GM06990 (cell line): ENCODE results near the gene LSR.
"Not testable (repeated sequence)": the region's sequence is repeated elsewhere in the genome, so short reads cannot be mapped to it uniquely, and the experiment has no call there.

Experiments
- DNase-seq: peaks from one replicate; pipeline ENCODE4 v3.0.0-alpha.2; 2011; ENCODE audit not compliant: insufficient read length; ENCODE audit errors: extremely low read depth
- H3K27me3 ChIP-seq: replicated peaks from 2 replicates; pipeline ENCODE4 v1.6.0; 2011; ENCODE audit warnings: low read length; ENCODE audit not compliant: control insufficient read depth, insufficient read depth
- H3K36me3 ChIP-seq: 2 replicates; pipeline ENCODE4 v1.5.1; 2011; ENCODE audit warnings: low read length; ENCODE audit not compliant: control insufficient read depth, insufficient read depth
- H3K4me3 ChIP-seq: replicated peaks from 2 replicates; pipeline ENCODE4 v1.5.1; 2011; ENCODE audit warnings: low read depth, mild to moderate bottlenecking, control low read depth, low read length
- CTCF ChIP-seq: IDR thresholded peaks from 2 replicates; pipeline ENCODE4 v1.5.1; 2011; ENCODE audit warnings: low read length, control low read depth, mild to moderate bottlenecking, inconsistent platforms; ENCODE audit not compliant: insufficient read depth, poor library complexity, severe bottlenecking

LSR gene

DNA sequence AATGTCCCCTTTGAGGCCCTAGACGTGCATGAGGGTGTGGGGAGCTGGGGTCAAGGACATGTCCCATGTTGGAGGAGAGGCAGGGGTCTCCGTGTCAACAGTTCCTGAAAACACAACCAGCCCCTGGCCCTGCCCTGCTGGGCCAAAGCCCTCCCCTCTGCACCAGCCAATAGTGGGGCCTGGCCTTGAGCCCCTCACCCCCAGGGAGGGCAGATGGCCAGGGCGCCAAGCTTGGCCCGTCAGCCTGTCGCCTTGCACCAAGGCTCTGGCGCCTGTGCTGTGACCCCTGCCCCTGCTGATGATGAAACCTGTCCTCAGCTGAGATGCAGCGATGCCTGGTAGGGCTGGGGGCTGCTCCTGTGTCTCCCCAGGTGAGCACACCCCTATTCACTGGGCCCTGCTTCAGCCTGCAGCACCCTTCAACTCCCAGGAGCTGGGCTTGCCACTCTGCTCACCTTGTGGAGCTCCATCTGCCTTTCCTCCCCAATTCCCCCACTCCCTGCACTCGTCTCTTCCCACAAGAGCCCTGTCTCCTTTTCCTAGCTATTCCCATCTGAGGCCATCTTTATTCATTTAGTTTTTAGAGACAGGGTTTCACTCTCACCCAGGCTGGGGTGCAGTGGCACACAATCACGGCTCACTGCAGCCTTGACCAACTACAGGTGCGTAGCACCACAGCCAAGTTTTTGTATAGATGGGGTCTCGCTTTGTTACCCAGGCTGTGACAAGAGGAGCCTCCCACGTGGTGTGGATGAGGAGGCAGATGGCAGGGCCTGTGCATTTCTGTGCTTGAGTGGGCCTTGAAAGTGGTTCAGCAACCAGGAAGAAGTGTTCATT, 31.4 kb downstream of the LSR start:
- no peak for TF ChIP-seq CTCF
- H3K27me3 ChIP-seq, result no peaks in the 10 kb centered on the region
- DNase-seq, result no peak
- H3K4me3 ChIP-seq, result no peak overlapping the region
- peaks cover 11% of the 10 kb centered on the region for H3K36me3 ChIP-seq

GRCh38 chr19:35281303-35281702, 32.5 kb downstream of the LSR start:
- peaks cover 9% of the 10 kb centered on the region for H3K36me3 ChIP-seq
- no peak overlapping the region for H3K4me3 ChIP-seq
- DNase-seq, result no peak
- no peak for TF ChIP-seq CTCF
- H3K27me3 ChIP-seq, result no peaks in the 10 kb centered on the region

GRCh38 chr19:35284153-35285094, 35.6 kb downstream of the LSR start:
- no peak for DNase-seq
- no peak for TF ChIP-seq CTCF
- Histone ChIP-seq H3K36me3 (peaks cover 3% of the 10 kb centered on the region), H3K27me3 (no peaks in the 10 kb centered on the region), H3K4me3 (no peak overlapping the region)

- Histone ChIP-seq H3K27me3 (no peaks in the 10 kb centered on the region), H3K36me3 (no peaks in the 10 kb centered on the region; the same call in 1 of the 2 replicates), H3K4me3 (no peak overlapping the region)
- no peak for DNase-seq
- TF ChIP-seq CTCF, result no peak
These were observed 36.3 kb downstream of the LSR start for GRCh38 chr19:35285095-35285449.

- DNase-seq, H3K4me3 ChIP-seq, H3K36me3 ChIP-seq, H3K27me3 ChIP-seq: not testable (repeated sequence)
These were observed 36.7 kb downstream of the LSR start for GRCh38 chr19:35285465-35285864.

DNA sequence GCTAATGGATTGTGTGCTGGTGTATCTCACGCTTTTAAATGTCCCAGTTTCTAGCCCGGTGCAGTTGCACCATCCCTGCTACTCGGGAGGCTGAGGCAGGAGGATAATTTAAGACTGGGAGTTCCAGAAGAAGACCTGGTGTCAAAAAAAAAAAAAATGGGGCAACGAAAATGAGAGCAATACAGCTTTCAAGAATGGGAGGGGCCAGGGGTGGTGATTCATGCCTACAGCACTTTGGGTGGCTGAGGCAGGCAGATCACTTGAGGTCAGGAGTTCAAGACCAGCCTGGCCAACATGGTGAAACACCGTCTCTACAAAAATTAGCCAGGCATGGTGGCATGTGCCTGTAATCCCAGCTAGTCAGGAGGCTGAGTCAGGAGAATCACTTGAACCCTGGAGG, 37.3 kb downstream of the LSR start:
- H3K36me3 ChIP-seq, DNase-seq, H3K27me3 ChIP-seq, H3K4me3 ChIP-seq: not testable (repeated sequence)
